ENCODE measurements around the gene GALNT18.

Gene GALNT18

DNA sequence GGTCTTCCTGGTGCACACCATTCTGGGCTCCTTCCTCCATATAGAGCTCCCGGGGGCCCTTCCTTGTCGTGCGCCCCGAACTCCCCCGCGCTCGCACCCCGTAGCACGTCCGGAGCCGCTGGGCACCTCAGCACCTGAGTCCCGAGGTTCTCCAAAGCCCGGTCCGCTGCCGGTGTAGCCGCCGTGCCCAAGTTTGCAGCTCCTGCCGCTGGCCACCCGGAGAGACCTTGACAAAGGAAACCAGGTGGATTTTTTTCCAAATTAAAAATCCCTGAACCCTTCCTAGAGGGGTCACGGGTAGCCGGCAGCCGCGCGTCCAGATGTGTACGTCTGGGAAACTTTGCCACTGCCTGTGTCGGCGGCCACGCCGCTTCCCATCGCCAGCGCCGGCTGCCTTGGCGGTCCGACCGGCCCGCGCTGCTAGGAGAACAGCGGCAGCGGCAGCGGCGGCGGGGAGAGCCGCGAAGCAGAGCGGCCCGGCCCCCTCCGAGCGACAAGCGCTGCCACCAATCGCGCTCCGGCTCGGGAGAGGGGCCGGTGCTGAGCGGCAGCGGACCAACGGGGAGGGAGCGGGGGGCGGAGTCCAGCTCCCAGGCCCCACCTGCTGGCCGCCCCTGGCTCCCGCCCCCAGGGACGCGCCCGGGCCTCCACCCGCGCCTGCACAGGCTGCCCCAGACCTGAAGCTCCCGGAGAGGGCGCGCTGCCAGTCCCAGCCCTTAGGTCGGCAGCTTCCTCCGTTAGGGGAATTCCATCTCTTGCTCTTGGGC, at the start of gene GALNT18:
Gene GALNT18, minus strand, starts transcription at position 433 of the 767 bp plus-strand sequence.
- peak; percentile 88 for DNase-seq (ENCODE audit: low spot score)
- peaks cover 4% of the 10 kb centered on the region for H3K4me1 Mint-ChIP-seq (ENCODE audit: low read depth)
- peak within 1 kb of the TSS; percentile 82 for H3K4me3 Mint-ChIP-seq
- H3K27ac Mint-ChIP-seq = peak within 1 kb of the TSS; percentile 35
- H3K9me3 Mint-ChIP-seq = no peaks in the 10 kb centered on the region
- H3K27me3 Mint-ChIP-seq (ENCODE audit: low read depth) = peaks cover 67% of the 10 kb centered on the region
- H3K36me3 Mint-ChIP-seq (ENCODE audit: low read depth) = no peaks in the 10 kb centered on the region

- Mint-ChIP-seq H3K4me3 (no peak overlapping the region), H3K4me1 (ENCODE audit: low read depth) (no peaks in the 10 kb centered on the region), H3K36me3 (ENCODE audit: low read depth) (no peaks in the 10 kb centered on the region), H3K9me3 (no peaks in the 10 kb centered on the region), H3K27ac (no peak overlapping the region), H3K27me3 (ENCODE audit: low read depth) (peaks cover 16% of the 10 kb centered on the region)
- DNase-seq (ENCODE audit: low spot score) = no peak
Observed at GRCh38 chr11:11670574-11670973, 48.8 kb upstream of the GALNT18 start.

DNA sequence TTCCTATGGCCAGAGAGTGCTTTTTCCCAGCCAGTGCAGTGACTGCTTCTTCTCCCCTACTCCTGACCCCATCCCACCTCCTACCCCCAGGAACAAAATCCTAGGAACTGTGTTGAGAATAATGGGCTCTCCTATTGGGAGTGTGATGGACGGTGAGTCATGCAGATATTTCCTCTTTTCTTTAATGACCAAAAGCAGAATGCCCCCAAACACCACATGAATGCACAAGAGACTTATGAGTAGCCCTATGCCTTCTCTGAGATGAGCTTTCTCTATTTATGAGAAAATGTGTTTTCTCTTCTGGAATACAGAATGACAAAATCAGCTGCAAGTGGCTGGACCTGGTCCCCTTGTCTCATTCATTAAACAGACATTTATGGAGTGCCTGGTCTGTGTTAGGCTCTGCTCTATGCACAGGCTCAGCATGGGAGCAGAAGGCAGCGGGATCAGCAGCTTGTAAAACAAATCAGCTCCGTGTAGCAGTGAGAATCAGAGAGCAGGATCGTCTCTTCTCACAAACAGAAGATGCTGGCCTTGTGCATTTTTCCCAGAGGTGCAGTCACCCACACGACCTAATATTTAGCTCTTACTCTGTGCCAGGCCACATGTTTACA, 47.5 kb upstream of the GALNT18 start:
- peaks cover 18% of the 10 kb centered on the region for H3K27me3 Mint-ChIP-seq (ENCODE audit: low read depth)
- no peaks in the 10 kb centered on the region for H3K9me3 Mint-ChIP-seq
- no peak overlapping the region for H3K4me3 Mint-ChIP-seq
- H3K27ac Mint-ChIP-seq = no peak overlapping the region
- no peaks in the 10 kb centered on the region for H3K36me3 Mint-ChIP-seq (ENCODE audit: low read depth)
- no peak for DNase-seq (ENCODE audit: low spot score)
- no peaks in the 10 kb centered on the region for H3K4me1 Mint-ChIP-seq (ENCODE audit: low read depth)

- Mint-ChIP-seq H3K4me1 (ENCODE audit: low read depth) (no peaks in the 10 kb centered on the region), H3K4me3 (no peak overlapping the region), H3K36me3 (ENCODE audit: low read depth) (no peaks in the 10 kb centered on the region), H3K9me3 (no peaks in the 10 kb centered on the region), H3K27ac (no peak overlapping the region), H3K27me3 (ENCODE audit: low read depth) (peaks cover 18% of the 10 kb centered on the region)
- DNase-seq (ENCODE audit: low spot score) = no peak
Observed at GRCh38 chr11:11668781-11669180, 47.0 kb upstream of the GALNT18 start.

GRCh38 chr11:11668274-11668673, 46.5 kb upstream of the GALNT18 start:
- H3K9me3 Mint-ChIP-seq = no peaks in the 10 kb centered on the region
- no peaks in the 10 kb centered on the region for H3K4me1 Mint-ChIP-seq (ENCODE audit: low read depth)
- H3K27me3 Mint-ChIP-seq (ENCODE audit: low read depth) = peaks cover 18% of the 10 kb centered on the region
- H3K4me3 Mint-ChIP-seq = no peak overlapping the region
- no peaks in the 10 kb centered on the region for H3K36me3 Mint-ChIP-seq (ENCODE audit: low read depth)
- no peak for DNase-seq (ENCODE audit: low spot score)
- no peak overlapping the region for H3K27ac Mint-ChIP-seq

GRCh38 chr11:11667056-11667455, 45.3 kb upstream of the GALNT18 start:
- Mint-ChIP-seq H3K36me3 (ENCODE audit: low read depth) (no peaks in the 10 kb centered on the region), H3K9me3 (no peaks in the 10 kb centered on the region), H3K27ac (no peak overlapping the region), H3K27me3 (ENCODE audit: low read depth) (peaks cover 18% of the 10 kb centered on the region), H3K4me3 (no peak overlapping the region), H3K4me1 (ENCODE audit: low read depth) (no peaks in the 10 kb centered on the region)
- DNase-seq (ENCODE audit: low spot score) = no peak

GRCh38 chr11:11665407-11665806, 43.6 kb upstream of the GALNT18 start:
- H3K36me3 Mint-ChIP-seq (ENCODE audit: low read depth) = no peaks in the 10 kb centered on the region
- no peak overlapping the region for H3K27ac Mint-ChIP-seq
- H3K4me3 Mint-ChIP-seq = no peak overlapping the region
- H3K9me3 Mint-ChIP-seq = no peaks in the 10 kb centered on the region
- H3K27me3 Mint-ChIP-seq (ENCODE audit: low read depth) = peaks cover 18% of the 10 kb centered on the region
- no peaks in the 10 kb centered on the region for H3K4me1 Mint-ChIP-seq (ENCODE audit: low read depth)
- no peak for DNase-seq (ENCODE audit: low spot score)

GRCh38 chr11:11663907-11664306, 42.1 kb upstream of the GALNT18 start:
- H3K27me3 Mint-ChIP-seq (ENCODE audit: low read depth) = peaks cover 17% of the 10 kb centered on the region
- no peaks in the 10 kb centered on the region for H3K36me3 Mint-ChIP-seq (ENCODE audit: low read depth)
- H3K4me3 Mint-ChIP-seq = no peak overlapping the region
- H3K4me1 Mint-ChIP-seq (ENCODE audit: low read depth) = no peaks in the 10 kb centered on the region
- no peaks in the 10 kb centered on the region for H3K9me3 Mint-ChIP-seq
- H3K27ac Mint-ChIP-seq = no peak overlapping the region
- DNase-seq (ENCODE audit: low spot score) = no peak

GRCh38 chr11:11662578-11662977, 40.8 kb upstream of the GALNT18 start:
- Mint-ChIP-seq H3K9me3 (no peaks in the 10 kb centered on the region), H3K4me1 (ENCODE audit: low read depth) (no peaks in the 10 kb centered on the region), H3K27ac (no peak overlapping the region), H3K4me3 (no peak overlapping the region), H3K36me3 (ENCODE audit: low read depth) (no peaks in the 10 kb centered on the region), H3K27me3 (ENCODE audit: low read depth) (peaks cover 16% of the 10 kb centered on the region)
- no peak for DNase-seq (ENCODE audit: low spot score)

DNA sequence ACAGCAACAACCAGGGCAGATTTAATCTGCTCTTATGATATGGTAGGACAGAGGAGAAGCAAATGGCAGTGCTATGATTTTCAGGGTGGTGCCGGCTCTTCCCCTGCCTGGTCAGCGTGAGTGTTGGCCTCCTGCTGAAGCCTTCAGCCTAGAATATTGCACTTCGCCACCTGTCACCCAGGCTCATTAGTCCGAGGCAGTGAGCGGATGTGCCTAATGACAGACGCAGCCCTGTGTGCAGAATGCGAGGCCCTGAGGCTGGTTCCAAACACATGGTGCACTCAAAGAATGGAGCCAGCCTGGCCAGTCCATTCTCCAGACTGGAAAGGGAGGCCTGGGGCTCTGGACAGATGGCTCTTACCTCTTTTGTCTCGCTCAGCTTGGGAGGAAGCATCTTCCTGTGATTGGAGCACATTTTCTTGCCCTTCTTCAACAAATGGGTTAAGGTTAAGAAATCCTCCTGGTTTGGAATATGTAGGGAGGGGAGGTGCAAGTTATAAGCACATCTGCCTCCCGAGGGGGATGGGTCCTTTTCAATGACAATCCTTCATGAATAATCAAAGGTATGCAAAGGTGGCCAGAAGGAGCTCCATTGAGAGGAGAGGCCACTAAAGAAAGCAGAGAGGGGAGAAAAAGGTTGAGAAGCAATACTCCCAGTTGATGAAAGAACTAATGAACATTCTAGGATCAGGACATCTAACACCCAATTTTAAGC, 39.7 kb upstream of the GALNT18 start:
- Mint-ChIP-seq H3K4me3 (no peak overlapping the region), H3K9me3 (no peaks in the 10 kb centered on the region), H3K27me3 (ENCODE audit: low read depth) (peaks cover 13% of the 10 kb centered on the region), H3K27ac (no peak overlapping the region), H3K36me3 (ENCODE audit: low read depth) (no peaks in the 10 kb centered on the region), H3K4me1 (ENCODE audit: low read depth) (no peaks in the 10 kb centered on the region)
- DNase-seq (ENCODE audit: low spot score) = no peak

- no peaks in the 10 kb centered on the region for H3K36me3 Mint-ChIP-seq (ENCODE audit: low read depth)
- H3K27ac Mint-ChIP-seq = no peak overlapping the region
- peaks cover 20% of the 10 kb centered on the region for H3K27me3 Mint-ChIP-seq (ENCODE audit: low read depth)
- DNase-seq (ENCODE audit: low spot score) = no peak
- H3K4me3 Mint-ChIP-seq = no peak overlapping the region
- H3K9me3 Mint-ChIP-seq = no peaks in the 10 kb centered on the region
- no peaks in the 10 kb centered on the region for H3K4me1 Mint-ChIP-seq (ENCODE audit: low read depth)
Observed at GRCh38 chr11:11660363-11660740, 38.5 kb upstream of the GALNT18 start.

DNA sequence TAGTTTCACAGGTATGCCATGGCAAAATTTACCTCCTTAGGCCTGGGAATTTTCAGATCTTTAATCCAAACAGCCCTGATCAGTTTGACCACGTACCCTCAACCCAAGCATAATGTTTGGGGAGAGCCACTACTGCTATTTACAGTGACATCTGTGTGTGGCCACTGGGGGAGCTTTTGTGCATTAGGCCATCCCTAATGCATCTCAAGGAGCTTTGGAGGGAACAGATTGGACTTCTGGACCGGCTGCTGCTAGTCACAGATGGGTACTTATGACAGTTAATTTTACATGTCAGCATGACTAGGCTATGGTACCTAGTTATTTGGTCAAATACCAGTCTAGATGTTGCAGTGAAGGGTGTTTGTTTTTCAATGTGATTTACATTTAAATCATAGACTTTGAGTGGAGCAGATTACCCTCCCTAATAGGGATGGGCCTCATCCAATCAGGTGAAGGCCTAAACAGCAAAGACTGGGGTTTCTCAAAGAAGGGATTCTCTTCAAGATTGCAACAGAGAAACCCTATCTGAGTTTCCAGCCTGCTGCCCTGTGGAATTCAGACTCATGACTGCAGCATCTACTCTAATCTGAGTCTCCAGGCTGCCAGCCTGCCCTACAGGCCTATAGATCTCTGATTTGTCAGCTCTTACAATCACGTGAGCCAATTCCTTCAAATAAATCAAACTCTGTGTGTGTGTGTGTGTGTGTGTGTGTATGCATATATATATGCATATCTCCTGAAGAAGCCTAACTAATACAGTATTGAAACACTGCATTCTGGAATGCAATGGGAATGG, 38.0 kb upstream of the GALNT18 start:
- Mint-ChIP-seq H3K4me3 (no peak overlapping the region), H3K4me1 (ENCODE audit: low read depth) (no peaks in the 10 kb centered on the region), H3K27ac (no peak overlapping the region), H3K9me3 (no peaks in the 10 kb centered on the region), H3K36me3 (ENCODE audit: low read depth) (no peaks in the 10 kb centered on the region), H3K27me3 (ENCODE audit: low read depth) (peaks cover 23% of the 10 kb centered on the region)
- DNase-seq (ENCODE audit: low spot score) = no peak

GRCh38 chr11:11657218-11657955, 35.6 kb upstream of the GALNT18 start:
- no peak for DNase-seq (ENCODE audit: low spot score)
- H3K4me3 Mint-ChIP-seq = no peak overlapping the region
- no peaks in the 10 kb centered on the region for H3K9me3 Mint-ChIP-seq
- H3K4me1 Mint-ChIP-seq (ENCODE audit: low read depth) = no peaks in the 10 kb centered on the region
- H3K27ac Mint-ChIP-seq = no peak overlapping the region
- H3K36me3 Mint-ChIP-seq (ENCODE audit: low read depth) = no peaks in the 10 kb centered on the region
- peaks cover 35% of the 10 kb centered on the region for H3K27me3 Mint-ChIP-seq (ENCODE audit: low read depth)
